K562 (cell line): ENCODE data around the gene OR4S1. TPM values are rescaled to one million over a fixed set of nuclear protein-coding genes. Genes with fewer than 3 reads are reported as not detected.

ENCODE experiments used
- ATAC-seq: fragments of 200-7000 bp; cut with Tn5 transposase; 3 replicates; pipeline ENCODE4 v1.9.1; 2020; ENCODE audit warnings: moderate library complexity
- BruUV-seq: library from RNA; stranded (reverse); fragments of 400-500 nt; replicated peaks from 2 replicates; lab custom pipeline; 2021; lab: Mats Ljungman, UMichigan
- CTCF ChIA-PET: fragments of 300-600 bp; formaldehyde crosslinking; extraction: SDS; loops from one replicate; lab custom pipeline; 2021; ENCODE audit warnings: low intra/inter-chr PET ratio; lab: Yijun Ruan, JAX
- POLR2A ChIA-PET: fragments of 300-600, 350-650 bp; sonication (Branson Sonifier 250); formaldehyde crosslinking; extraction: SDS; loops from one replicate; lab custom pipeline; 2021; ENCODE audit warnings: antibody characterized with exemption, inconsistent platforms; lab: Yijun Ruan, JAX
- DNase-seq, 4 experiments: peaks; one replicate each; pipeline versions ENCODE4 v3.0.0 to v3.0.0-alpha.2; 2011 to 2018; ENCODE audit warnings: low spot score in 3 of 4, mixed read lengths in 3 of 4; ENCODE audit errors: extremely low read depth in 1 of 4
- FAIRE-seq: peaks from 2 replicates; lab custom pipeline; 2011; peaks lifted over from hg19 to GRCh38; lab: Jason Lieb, UNC
- H2AFZ ChIP-seq: 2 replicates; pipeline ENCODE4 v1.6.0; 2011; ENCODE audit warnings: low read depth, low read length, control low read depth, inconsistent platforms
- H3K27ac ChIP-seq: fragments of 200-600 bp; 3 replicates; pipeline ENCODE4 v1.8.0; 2011; ENCODE audit warnings: low read depth, mild to moderate bottlenecking, control low read depth, inconsistent platforms, low read length, moderate library complexity, mixed read lengths; ENCODE audit errors: extremely low read depth
- H3K27me3 ChIP-seq, 2 experiments: fragments of 300-600 bp in 1 of 2; 2 replicates in 1 of 2; 3 replicates in 1 of 2; pipeline versions ENCODE4 v1.6.0 to v1.8.0; 2011; ENCODE audit warnings: inconsistent platforms in 2 of 2, low read length in 2 of 2, mild to moderate bottlenecking in 1 of 2, mixed read lengths in 1 of 2, moderate library complexity in 1 of 2; ENCODE audit not compliant: control insufficient read depth in 2 of 2, insufficient read depth in 2 of 2
- H3K36me3 ChIP-seq: fragments of 300-600 bp; 3 replicates; pipeline ENCODE4 v1.8.0; 2011; ENCODE audit warnings: mild to moderate bottlenecking, low read length, inconsistent platforms; ENCODE audit not compliant: control insufficient read depth, insufficient read depth
- H3K4me1 ChIP-seq, 2 experiments: fragments of 200-600 bp in 1 of 2; replicated peaks in 1 of 2; 2 replicates in 1 of 2; 3 replicates in 1 of 2; pipeline versions ENCODE4 v1.5.1 to v1.8.0; 2011; ENCODE audit warnings: inconsistent platforms in 2 of 2, low read length in 2 of 2, mild to moderate bottlenecking in 1 of 2, mixed read lengths in 1 of 2, moderate library complexity in 1 of 2; ENCODE audit not compliant: control insufficient read depth in 2 of 2, insufficient read depth in 2 of 2
- H3K4me2 ChIP-seq: 2 replicates; pipeline ENCODE4 v1.6.1; 2011; ENCODE audit warnings: low read length, control low read depth, inconsistent platforms, mixed read lengths; ENCODE audit not compliant: insufficient read depth
- H3K4me3 ChIP-seq: fragments of 200-600 bp; sonication (generic), shearing (Covaris generic); 2 replicates; pipeline ENCODE4 v1.5.1; 2016; ENCODE audit warnings: control low read depth, inconsistent platforms
- H3K79me2 ChIP-seq: fragments of 200-600 bp; 3 replicates; pipeline ENCODE4 v1.8.0; 2011; ENCODE audit warnings: low read length, inconsistent platforms; ENCODE audit not compliant: control insufficient read depth, insufficient read depth
- H3K9ac ChIP-seq, 2 experiments: 2 replicates each; pipeline versions ENCODE4 v1.6.0 to v1.6.1; 2011; ENCODE audit warnings: low read depth in 2 of 2, low read length in 2 of 2, control low read depth in 1 of 2, inconsistent platforms in 1 of 2, mild to moderate bottlenecking in 1 of 2, mixed read lengths in 1 of 2; ENCODE audit not compliant: insufficient read depth in 1 of 2
- H3K9me1 ChIP-seq: one replicate; pipeline ENCODE4 v1.6.0; 2011; ENCODE audit warnings: inconsistent platforms, mild to moderate bottlenecking, low read length, moderate library complexity; ENCODE audit not compliant: control insufficient read depth, insufficient read depth
- H3K9me3 ChIP-seq: replicated peaks from 2 replicates; pipeline ENCODE4 v1.5.1; 2011; ENCODE audit warnings: low read depth, low read length, inconsistent platforms; ENCODE audit not compliant: control insufficient read depth, insufficient read depth
- H4K20me1 ChIP-seq: replicated peaks from 2 replicates; pipeline ENCODE4 v1.6.1; 2011; ENCODE audit warnings: low read length, inconsistent platforms, mixed read lengths; ENCODE audit not compliant: control insufficient read depth, insufficient read depth
- CREB1 ChIP-seq, 2 experiments: sonication (generic) in 1 of 2; formaldehyde crosslinking in 1 of 2; IDR thresholded peaks; 2 replicates each; pipeline versions ENCODE4 v1.6.1 to v1.8.0; 2012 to 2022; ENCODE audit warnings: inconsistent platforms in 1 of 2, mild to moderate bottlenecking in 1 of 2, missing genetic modification reagents in 1 of 2, moderate library complexity in 1 of 2
- FOXM1 ChIP-seq, 2 experiments: fragments of 450-650 bp in 1 of 2; sonication (generic) in 1 of 2; formaldehyde crosslinking in 1 of 2; IDR thresholded peaks; 2 replicates each; pipeline versions ENCODE4 v1.6.1 to v1.9.0; 2017 to 2022; ENCODE audit warnings: low read depth in 2 of 2, mild to moderate bottlenecking in 2 of 2, missing genetic modification reagents in 1 of 2, moderate library complexity in 1 of 2
- FUS ChIP-seq: fragments of 200-400 bp; formaldehyde crosslinking; optimal IDR thresholded peaks from 2 replicates; pipeline ENCODE3; 2017; ENCODE audit warnings: low read depth, low read length
- HDAC3 ChIP-seq: fragments of 450-650 bp; IDR thresholded peaks from 2 replicates; pipeline ENCODE4 v1.6.1; 2018; ENCODE audit warnings: borderline replicate concordance, mild to moderate bottlenecking, moderate library complexity; ENCODE audit not compliant: partially characterized antibody
- HSF4 ChIP-seq: fragments of 250-450 bp; sonication (Bioruptor Pico); IDR thresholded peaks from 2 replicates; pipeline ENCODE4 v2.1.2; 2022; ENCODE audit warnings: mild to moderate bottlenecking, moderate library complexity, borderline replicate concordance
- IRF2 ChIP-seq: sonication (generic); formaldehyde crosslinking; IDR thresholded peaks from 2 replicates; pipeline ENCODE4 v1.8.1; 2022; ENCODE audit warnings: mild to moderate bottlenecking, missing genetic modification reagents
- KLF10 ChIP-seq: fragments of 250-450 bp; sonication (Bioruptor Pico); IDR thresholded peaks from 2 replicates; pipeline ENCODE4 v1.6.1; 2021; ENCODE audit warnings: matching md5 sums
- ZC3H4 ChIP-seq: sonication (generic); formaldehyde crosslinking; IDR thresholded peaks from 2 replicates; pipeline ENCODE4 v1.9.0; 2021; ENCODE audit warnings: missing genetic modification reagents, borderline replicate concordance
- ZEB2 ChIP-seq: fragments of 450-650 bp; IDR thresholded peaks from 2 replicates; pipeline ENCODE4 v1.6.1; 2016
- ZNF699 ChIP-seq: fragments of 250-450 bp; sonication (Bioruptor Pico); IDR thresholded peaks from 2 replicates; pipeline ENCODE4 v1.8.0; 2021; ENCODE audit warnings: mild to moderate bottlenecking, moderate library complexity; ENCODE audit not compliant: insufficient replicate concordance
- ZNF75A ChIP-seq: fragments of 450-650 bp; formaldehyde crosslinking; IDR thresholded peaks from 2 replicates; pipeline ENCODE4 v1.4.0; 2020; ENCODE audit warnings: mild to moderate bottlenecking
- WGBS: fragments of 100-300 bp; shearing (Covaris generic); methylation state at CpG from one replicate; pipeline ENCODE4 v1.1.6; 2016; ENCODE audit warnings: low coverage, mixed read lengths; ENCODE audit not compliant: insufficient coverage; ENCODE audit errors: missing lambda C conversion rate; 5-methylcytosine and 5-hydroxymethylcytosine counted together
- in situ Hi-C: fragments of 300-500 bp; cut with MboI; formaldehyde crosslinking; loops from 4 replicates; pipeline ENCODE4 v1.15.0; 2018; ENCODE audit warnings: inconsistent platforms, mixed read lengths
- intact Hi-C: fragments of 100-400 bp; cut with micrococcal nuclease; formaldehyde crosslinking; loops from 2 replicates; pipeline ENCODE4 v1.14.2; 2022
- polyA plus RNA-seq, 8 experiments: library from polyadenylated mRNA; depleted of rRNA in 4 of 8; stranded (reverse) in 5 of 8; unstranded in 3 of 8; fragments of >200 nt; fragmentation: Nextera tagmentation in 2 of 8; fragmentation: Illumina TruSeq in 1 of 8; extraction: Ambion mirVana in 2 of 8; extraction: Trizol in 1 of 8; gene quantifications; 2 replicates each; pipeline versions ENCODE4 v1.2.1 to v1.2.3, GENCODE V29; 2011 to 2014; ENCODE audit warnings: inconsistent platforms in 1 of 8, missing spikeins in 1 of 8
- total RNA-seq, 7 experiments: library from RNA; depleted of rRNA in 6 of 7; stranded (reverse); fragments of >200 nt in 6 of 7; fragmentation: Illumina TruSeq in 2 of 7; extraction: Trizol in 2 of 7; gene quantifications; 2 replicates each; pipeline versions ENCODE4 v1.2.1 to v1.2.3, GENCODE V29; 2011 to 2021; ENCODE audit warnings: low replicate concordance in 1 of 7
- TF ChIP-seq, protein P1 (sequence below): fragments of 450-650 bp; formaldehyde crosslinking; IDR thresholded peaks from 2 replicates; pipeline ENCODE4 v1.4.0; 2020; ENCODE audit warnings: mild to moderate bottlenecking, moderate library complexity
- TF ChIP-seq, protein P2 (sequence below), 2 experiments: fragments of 450-650 bp; IDR thresholded peaks; 2 replicates each; pipeline ENCODE4 v1.6.1; 2016; ENCODE audit warnings: mild to moderate bottlenecking in 2 of 2, borderline replicate concordance in 1 of 2, low read depth in 1 of 2, moderate library complexity in 1 of 2

OR4S1 gene
- total and polyA plus RNA-seq, 9 of the 15 experiments (the other 6 are each of a cell fraction or from before 2014, with no cell fraction given): not detected

DNA sequence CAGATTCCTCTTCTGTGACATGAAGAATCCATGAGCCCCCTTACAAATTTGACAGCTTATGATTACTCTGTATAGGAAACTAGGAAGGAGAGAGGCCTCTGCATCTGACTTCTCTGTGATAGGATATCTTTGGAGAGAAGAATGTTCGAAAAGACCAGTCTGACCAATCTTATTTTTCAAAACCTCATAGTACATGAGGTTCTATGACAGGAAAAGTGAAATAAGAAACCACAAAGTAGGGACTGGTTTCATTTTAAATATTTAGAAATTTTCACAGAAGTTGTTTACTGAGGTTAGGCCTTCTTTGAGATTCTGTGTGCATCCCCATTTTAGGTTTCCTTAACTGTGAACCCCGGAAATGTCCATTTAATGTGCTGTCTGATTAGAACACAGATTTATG lies 44.4 kb upstream of the OR4S1 start:
- Histone ChIP-seq H3K4me3 (no peak overlapping the region), H3K4me1 (no peaks in the 10 kb centered on the region), H2AFZ (no peak overlapping the region), H3K36me3 (no peaks in the 10 kb centered on the region), H3K9me3 (no peaks in the 10 kb centered on the region), H4K20me1 (no peaks in the 10 kb centered on the region), H3K79me2 (no peaks in the 10 kb centered on the region), H3K9ac (no peak overlapping the region), H3K27ac (no peak overlapping the region), H3K27me3 (no peaks in the 10 kb centered on the region), H3K4me2 (no peak overlapping the region), H3K9me1 (no peaks in the 10 kb centered on the region)
- in situ Hi-C loops: no loop called here
- no peak for ATAC-seq
- intact Hi-C loops: loop anchor here (10.0 kb wide), 1 partner anchor 63 kb away; the partner anchor contains the start of gene OR4C3
- DNase-seq: no peak
- 0% methylated on average over 2 of the region's 2 CpGs for WGBS
- POLR2A ChIA-PET: no interaction called here
- FAIRE-seq: no peak
- CTCF ChIA-PET: no interaction called here
- BruUV-seq: no TSS peak
- no peak for TF ChIP-seq IRF2 (CRISPR knock-in tag)
- TF ChIP-seq FUS: no peak
- TF ChIP-seq KLF10 (CRISPR knock-in tag): no peak
- no peak for TF ChIP-seq HDAC3
- no peak for TF ChIP-seq ZNF699
- TF ChIP-seq, protein P1, sequence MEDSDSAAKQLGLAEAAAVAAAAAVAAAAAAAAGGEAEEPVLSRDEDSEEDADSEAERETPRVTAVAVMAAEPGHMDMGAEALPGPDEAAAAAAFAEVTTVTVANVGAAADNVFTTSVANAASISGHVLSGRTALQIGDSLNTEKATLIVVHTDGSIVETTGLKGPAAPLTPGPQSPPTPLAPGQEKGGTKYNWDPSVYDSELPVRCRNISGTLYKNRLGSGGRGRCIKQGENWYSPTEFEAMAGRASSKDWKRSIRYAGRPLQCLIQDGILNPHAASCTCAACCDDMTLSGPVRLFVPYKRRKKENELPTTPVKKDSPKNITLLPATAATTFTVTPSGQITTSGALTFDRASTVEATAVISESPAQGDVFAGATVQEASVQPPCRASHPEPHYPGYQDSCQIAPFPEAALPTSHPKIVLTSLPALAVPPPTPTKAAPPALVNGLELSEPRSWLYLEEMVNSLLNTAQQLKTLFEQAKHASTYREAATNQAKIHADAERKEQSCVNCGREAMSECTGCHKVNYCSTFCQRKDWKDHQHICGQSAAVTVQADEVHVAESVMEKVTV (CRISPR knock-in tag): no peak
- TF ChIP-seq HSF4 (CRISPR knock-in tag): no peak
- TF ChIP-seq ZEB2: no peak
- TF ChIP-seq ZC3H4 (CRISPR knock-in tag): no peak
- no peak for TF ChIP-seq FOXM1 (IDR thresholded peaks at IDR 0.05; ENCODE audit: low read depth)
- TF ChIP-seq FOXM1 (CRISPR knock-in tag; IDR thresholded peaks at IDR 0.05; ENCODE audit: low read depth): no peak
- TF ChIP-seq, protein P2, sequence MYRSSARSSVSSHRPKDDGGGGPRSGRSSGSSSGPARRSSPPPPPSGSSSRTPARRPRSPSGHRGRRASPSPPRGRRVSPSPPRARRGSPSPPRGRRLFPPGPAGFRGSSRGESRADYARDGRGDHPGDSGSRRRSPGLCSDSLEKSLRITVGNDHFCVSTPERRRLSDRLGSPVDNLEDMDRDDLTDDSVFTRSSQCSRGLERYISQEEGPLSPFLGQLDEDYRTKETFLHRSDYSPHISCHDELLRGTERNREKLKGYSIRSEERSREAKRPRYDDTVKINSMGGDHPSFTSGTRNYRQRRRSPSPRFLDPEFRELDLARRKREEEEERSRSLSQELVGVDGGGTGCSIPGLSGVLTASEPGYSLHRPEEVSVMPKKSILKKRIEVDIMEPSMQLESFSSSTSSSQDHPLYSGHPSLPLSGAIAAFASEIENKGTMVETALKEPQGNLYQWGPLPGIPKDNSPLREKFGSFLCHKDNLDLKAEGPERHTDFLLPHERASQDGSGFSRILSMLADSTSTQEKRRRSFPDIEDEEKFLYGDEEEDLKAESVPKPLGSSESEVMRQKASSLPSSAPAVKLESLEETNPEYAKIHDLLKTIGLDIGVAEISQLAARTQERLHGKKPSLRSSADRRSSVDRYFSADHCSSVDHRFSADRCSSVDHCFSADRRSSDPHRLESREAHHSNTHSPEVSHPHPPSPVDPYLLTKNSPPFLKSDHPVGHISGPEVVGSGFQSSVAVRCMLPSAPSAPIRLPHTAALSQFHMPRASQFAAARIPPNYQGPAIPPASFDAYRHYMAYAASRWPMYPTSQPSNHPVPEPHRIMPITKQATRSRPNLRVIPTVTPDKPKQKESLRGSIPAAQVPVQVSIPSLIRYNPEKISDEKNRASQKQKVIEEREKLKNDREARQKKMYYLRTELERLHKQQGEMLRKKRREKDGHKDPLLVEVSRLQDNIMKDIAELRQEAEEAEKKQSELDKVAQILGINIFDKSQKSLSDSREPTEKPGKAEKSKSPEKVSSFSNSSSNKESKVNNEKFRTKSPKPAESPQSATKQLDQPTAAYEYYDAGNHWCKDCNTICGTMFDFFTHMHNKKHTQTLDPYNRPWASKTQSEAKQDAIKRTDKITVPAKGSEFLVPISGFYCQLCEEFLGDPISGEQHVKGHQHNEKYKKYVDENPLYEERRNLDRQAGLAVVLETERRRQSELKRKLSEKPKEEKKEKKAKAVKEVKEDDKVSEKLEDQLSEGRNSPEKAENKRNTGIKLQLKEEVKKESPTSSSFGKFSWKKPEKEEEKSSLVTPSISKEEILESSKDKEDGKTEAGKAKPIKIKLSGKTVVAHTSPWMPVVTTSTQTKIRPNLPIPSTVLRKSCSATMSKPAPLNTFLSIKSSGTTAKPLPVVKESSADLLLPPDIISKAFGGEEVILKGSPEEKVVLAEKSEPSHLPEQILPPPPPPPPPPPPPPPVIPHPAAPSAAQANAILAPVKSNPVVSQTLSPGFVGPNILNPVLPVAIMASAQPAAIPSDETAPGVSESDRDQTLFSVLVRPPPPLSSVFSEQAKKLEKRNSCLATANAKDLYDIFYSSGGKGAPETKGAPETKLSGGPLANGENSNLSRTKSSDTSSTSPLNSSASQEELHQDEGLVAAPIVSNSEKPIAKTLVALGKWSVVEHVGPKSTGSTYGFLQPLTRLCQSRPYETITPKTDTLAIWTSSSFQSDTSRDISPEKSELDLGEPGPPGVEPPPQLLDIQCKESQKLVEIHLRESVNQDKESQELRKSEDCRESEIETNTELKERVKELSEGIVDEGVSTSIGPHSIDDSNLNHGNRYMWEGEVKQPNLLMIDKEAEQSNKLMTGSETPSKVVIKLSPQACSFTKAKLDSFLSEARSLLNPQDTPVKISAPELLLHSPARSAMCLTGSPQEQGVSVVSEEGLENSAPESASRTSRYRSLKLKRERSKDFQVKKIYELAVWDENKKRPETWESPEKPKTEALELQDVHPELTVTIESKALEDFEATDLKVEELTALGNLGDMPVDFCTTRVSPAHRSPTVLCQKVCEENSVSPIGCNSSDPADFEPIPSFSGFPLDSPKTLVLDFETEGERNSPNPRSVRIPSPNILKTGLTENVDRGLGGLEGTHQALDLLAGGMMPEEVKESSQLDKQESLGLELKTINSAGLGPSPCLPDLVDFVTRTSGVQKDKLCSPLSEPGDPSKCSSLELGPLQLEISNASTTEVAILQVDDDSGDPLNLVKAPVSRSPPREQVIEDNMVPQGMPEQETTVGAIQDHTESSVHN (IDR thresholded peaks at IDR 0.05; ENCODE audit: borderline replicate concordance in 1 of 2, low read depth in 1 of 2): no peak
- TF ChIP-seq ZNF75A (CRISPR knock-in tag): no peak
- no peak for TF ChIP-seq CREB1 (IDR thresholded peaks at IDR 0.05)
- no peak for TF ChIP-seq CREB1 (CRISPR knock-in tag; IDR thresholded peaks at IDR 0.05)
